Measurements from ENCODE around the gene DOK7.

DNA sequence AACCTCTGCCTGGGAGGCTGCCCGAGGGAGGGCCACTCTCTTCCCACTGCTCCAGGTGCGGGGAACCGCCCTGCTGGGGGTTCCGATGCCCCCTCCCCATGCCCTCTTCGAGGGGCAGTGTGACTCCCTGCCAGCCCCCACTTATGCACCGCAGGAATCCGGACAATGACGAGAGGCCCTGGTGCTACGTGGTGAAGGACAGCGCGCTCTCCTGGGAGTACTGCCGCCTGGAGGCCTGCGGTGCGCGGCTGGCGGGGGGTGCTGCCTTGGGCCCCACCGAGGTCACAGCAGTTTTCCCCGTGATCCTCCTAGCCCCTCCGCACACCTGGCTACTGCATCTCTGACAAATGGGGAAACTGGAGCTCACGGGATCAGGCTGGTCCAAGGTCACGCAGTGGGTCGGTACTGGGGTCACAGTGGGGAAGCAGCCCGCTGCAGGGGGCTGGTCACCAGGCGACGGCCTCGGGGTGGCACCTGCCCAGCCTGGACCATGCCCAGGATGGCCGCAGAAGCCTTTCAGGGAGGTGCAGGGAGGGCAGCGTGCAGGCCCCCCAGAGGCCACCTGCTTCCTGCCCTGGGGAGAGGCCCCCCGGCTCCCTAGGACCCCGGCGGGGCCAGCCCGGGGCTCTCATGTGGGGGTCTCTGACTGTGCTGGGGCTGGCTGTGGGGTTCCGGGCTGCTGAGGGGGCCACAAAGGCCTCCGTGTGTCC lies 17.8 kb upstream of the DOK7 start:
- TF ChIP-seq, protein P1, sequence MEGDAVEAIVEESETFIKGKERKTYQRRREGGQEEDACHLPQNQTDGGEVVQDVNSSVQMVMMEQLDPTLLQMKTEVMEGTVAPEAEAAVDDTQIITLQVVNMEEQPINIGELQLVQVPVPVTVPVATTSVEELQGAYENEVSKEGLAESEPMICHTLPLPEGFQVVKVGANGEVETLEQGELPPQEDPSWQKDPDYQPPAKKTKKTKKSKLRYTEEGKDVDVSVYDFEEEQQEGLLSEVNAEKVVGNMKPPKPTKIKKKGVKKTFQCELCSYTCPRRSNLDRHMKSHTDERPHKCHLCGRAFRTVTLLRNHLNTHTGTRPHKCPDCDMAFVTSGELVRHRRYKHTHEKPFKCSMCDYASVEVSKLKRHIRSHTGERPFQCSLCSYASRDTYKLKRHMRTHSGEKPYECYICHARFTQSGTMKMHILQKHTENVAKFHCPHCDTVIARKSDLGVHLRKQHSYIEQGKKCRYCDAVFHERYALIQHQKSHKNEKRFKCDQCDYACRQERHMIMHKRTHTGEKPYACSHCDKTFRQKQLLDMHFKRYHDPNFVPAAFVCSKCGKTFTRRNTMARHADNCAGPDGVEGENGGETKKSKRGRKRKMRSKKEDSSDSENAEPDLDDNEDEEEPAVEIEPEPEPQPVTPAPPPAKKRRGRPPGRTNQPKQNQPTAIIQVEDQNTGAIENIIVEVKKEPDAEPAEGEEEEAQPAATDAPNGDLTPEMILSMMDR (conservative IDR thresholded peaks at IDR 0.05; ENCODE audit: low read depth, low read length), result no peak
- TF ChIP-seq POLR2A (IDR thresholded peaks at IDR 0.05; ENCODE audit: low read depth, low read length), result no peak
